ENCODE measurements around the gene TSHZ2.

TSHZ2 gene

DNA sequence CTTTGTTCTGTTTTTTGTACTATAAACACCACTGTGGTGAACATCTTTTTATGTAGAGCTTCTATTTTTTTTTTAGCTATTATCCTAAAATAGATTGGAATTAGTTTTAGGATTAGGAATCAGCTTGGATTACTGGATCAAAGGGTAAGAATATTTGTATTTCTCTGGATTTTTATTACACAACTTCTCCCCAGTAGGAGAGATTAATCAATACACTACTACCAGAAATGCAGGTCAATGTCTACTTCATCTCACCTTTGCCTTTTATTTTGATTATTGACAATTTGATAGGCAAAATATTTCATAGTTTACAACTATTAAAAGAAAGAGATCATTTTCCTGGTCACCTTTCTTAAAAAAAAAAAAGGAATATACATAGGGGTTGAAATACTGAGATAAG, 191.9 kb downstream of the TSHZ2 start:
- DNase-seq (ENCODE audit: low spot score) = no peak

- DNase-seq (ENCODE audit: low spot score) = no peak
Observed at GRCh38 chr20:53165452-53165851, 193.3 kb downstream of the TSHZ2 start.

GRCh38 chr20:53168491-53168890, 196.3 kb downstream of the TSHZ2 start:
- DNase-seq (ENCODE audit: low spot score) = no peak

DNA sequence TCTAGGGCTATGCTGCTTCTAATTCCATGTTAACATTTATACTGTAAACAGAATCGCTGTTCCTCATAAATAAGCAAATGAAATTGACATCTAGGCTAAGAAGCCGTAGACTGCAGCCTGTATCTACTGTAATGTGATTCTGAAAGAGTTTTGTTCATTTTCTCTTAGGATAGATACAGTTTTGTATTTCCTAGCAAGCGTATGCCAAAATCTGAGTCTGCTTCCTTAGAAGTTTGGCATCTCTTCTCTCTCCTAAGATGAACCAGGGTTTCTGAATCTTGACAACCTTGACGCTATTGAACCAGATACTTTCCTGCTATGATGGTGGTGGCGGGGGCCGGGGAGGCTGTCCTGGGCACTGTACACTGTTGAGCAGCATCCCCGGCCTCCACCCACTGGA, 198.0 kb downstream of the TSHZ2 start:
- DNase-seq (ENCODE audit: low spot score) = no peak

DNA sequence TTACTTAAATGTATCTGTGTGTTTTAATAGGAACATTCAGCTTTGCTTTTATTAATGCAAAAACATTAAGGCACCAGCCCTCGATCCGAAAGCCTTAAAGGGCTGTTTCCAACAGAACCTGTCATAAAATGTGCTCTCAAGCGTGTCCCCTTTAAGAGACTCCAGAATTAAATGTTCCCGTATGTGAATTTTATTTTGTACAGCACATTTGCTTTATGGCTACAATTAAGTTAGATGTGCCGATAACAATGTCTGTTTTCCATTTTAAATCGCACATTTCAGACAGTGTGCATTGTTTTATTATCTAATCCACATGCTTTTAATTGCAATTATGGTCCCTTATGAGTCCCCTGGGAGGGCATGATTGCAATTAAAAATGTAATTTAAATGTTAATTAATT, 198.9 kb downstream of the TSHZ2 start:
- no peak for DNase-seq (ENCODE audit: low spot score)

- DNase-seq (ENCODE audit: low spot score) = no peak
Observed at GRCh38 chr20:53174454-53174853, 202.3 kb downstream of the TSHZ2 start.

DNA sequence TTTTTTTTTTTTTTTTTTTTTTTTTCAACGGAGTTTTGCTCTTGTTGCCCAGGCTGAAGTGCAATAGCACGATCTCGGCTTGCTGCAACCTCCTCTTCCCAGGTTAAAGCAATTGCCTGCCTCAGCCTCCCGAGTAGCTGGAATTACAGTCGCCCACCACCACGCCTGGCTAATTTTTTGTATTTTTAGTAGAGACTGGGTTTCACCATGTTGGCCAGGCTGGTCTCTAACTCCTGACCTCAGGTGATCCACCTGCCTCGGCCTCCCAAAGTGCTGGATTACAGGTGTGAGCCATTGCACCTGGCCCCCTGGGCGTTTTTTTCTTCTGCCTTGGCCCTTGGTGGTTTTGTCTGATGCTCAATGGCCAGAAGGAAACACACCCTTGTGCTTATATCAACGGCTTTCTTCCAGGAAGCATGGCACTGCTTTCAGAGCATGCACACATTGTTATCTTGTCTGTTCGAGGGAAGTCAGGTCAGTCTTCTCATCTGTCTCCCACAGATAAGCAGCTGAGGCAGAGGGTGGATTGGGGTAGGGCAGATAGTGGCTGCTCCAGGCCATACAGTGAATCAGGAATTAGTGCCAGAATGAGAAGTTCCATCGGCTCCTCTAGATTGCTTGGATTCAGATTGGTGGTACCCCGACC, 203.1 kb downstream of the TSHZ2 start:
- no peak for DNase-seq (ENCODE audit: low spot score)

DNA sequence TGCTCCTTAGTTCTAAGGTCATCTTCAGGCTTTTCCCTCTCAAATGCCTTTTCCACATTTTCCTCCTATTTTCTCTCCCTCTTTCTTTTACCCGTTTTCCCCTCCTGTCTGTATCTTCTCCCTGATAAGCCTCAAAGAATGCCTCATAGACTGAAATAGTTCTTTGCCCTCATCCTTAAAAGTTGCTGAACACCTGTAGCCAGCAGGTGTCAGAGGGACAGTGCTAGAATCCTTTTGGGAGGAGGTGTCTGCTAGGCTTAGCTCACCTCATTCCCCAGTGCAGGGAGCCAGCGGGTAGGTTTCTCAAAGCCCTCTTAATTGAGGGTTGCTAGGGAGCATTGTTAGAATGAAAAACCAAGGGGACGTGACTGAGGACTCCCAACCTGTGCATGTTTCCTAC, 204.0 kb downstream of the TSHZ2 start:
- DNase-seq (ENCODE audit: low spot score) = no peak

GRCh38 chr20:53177687-53178086, 205.5 kb downstream of the TSHZ2 start:
- no peak for DNase-seq (ENCODE audit: low spot score)

GRCh38 chr20:53179749-53180148, 207.6 kb downstream of the TSHZ2 start:
- no peak for DNase-seq (ENCODE audit: low spot score)

GRCh38 chr20:53180928-53181362, 208.8 kb downstream of the TSHZ2 start:
- DNase-seq (ENCODE audit: low spot score) = no peak

DNA sequence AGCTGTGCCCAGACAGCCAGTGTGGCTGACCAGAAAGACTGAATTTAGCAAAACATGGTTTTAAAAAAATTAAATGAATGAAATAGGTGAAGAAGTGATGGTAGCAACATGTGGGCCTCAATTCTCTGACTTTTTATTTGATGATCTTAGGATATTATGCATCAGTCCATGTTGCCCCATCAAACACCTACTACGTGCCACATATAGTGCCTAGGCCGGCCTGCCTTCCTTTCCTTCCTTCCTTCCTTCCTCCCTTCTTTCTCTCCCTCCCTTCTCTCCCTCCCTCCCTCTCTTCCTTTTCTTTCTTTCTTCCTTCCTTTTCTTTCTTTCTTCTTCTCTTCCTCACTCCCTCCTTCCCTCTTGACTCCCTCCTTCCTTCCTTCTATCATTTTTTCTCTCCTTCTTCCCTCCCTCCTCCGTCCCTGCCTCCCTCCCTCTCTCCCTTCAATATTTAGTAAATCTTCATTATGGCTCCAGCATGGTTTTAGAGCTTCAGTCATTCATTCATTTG, 209.8 kb downstream of the TSHZ2 start:
- no peak for DNase-seq (ENCODE audit: low spot score)

DNA sequence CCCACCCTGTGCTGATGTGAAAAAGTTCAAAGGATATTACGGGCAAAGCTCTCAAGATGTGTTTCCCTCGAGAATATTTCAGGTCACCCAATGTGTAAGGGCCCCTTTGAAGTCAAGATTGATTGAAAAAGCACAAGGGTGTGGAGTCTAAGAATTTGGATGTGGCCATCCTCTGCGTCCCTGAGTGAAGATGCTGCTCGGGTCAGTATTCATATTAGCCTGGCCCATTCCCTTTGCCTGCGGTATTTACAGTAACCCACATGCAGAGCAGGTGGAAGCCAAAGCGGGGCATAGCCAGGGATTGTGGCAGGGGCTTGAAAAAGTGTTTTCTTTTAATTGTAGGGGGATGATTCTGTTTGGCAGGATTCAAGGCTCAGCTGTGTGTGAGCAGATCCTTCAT, 211.0 kb downstream of the TSHZ2 start:
- DNase-seq (ENCODE audit: low spot score) = no peak

DNA sequence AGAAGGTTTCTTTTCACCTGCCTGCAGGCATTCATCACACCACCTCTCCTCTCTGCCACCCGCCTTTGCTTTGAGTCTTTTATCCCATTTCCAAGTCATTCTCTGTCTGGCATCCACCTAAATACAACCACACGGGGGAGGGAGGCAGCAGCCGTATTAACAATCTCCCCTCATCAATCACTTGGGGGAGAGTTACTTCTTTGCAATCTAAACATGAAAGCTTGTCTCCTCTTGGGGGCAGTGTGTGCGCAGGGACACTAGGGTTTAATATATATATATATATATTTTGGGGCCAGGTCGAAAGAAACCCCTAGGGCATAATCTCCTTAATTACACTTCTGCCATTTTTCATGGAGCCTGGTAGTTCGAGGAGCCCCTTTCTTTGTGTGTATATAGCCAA, 214.5 kb downstream of the TSHZ2 start:
- no peak for DNase-seq (ENCODE audit: low spot score)

DNA sequence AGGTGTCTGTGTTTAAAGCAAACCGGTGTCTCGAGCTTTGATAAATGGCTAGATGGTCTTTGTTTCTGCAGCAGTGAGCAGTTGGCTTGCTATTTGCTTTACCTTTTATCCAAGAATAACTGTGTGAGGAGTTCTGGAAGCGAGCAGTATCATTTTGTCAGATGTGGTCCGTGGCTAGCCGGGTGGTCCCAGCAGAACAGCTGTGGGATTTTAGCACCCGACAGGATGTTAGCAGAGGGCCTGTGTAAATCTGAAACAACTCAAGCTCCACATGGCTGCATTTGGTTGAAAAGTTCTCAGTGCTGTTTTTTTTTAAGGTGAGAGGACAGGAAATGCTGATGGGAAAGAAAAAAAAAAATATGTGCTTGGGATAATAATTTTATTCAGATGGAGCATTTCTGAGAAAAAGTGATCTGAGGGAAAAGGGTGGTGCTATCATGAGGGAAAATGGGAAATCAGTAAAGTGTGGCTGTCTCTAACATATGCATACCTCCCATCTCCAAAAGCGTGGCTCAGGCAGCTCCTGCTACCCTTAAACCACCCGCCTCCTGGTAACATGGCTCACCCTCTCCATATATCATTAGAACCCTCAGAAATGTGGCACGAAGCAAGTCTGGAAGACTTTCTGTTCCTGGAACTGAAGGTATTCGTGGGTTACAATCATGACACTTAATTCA, 215.4 kb downstream of the TSHZ2 start:
- no peak for DNase-seq (ENCODE audit: low spot score)

DNA sequence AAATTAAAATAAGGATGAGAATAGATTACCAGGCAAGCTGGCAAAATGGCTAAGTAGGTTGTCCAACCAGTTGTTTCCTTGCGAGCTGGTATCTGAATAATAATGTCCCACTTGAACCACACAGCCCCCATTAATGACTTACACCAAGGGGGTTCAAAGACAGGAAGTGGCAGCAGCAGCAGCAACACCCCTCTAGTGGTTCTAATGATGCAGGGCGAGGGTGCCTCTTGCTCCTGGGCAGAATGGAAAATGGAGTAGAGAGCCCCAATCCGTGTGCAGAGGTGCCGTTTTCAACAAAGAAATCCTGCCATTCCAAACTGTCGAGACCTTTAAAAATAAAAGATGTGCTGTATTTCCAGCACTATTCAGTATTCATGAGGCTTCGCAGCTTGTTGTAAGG, 218.1 kb downstream of the TSHZ2 start:
- no peak for DNase-seq (ENCODE audit: low spot score)

DNA sequence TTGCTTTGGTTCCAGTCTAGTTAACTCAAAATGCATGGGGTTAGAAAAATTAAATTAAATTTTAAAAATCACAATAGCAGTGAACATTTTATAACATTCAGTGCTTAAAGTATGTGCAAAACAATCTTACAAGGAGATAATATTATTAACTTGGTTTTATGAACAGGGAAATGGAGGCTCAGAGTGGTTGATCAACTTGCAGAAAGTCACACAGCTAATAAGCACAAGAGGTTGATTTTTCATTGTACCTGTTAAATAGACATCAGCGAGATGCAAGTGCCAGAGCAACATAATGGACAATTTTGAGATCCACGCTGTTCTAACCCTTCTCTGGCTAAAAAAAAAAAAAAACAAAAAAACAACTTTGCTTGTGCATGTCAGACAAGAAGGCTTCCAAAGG, 219.8 kb downstream of the TSHZ2 start:
- DNase-seq (ENCODE audit: low spot score) = no peak

DNA sequence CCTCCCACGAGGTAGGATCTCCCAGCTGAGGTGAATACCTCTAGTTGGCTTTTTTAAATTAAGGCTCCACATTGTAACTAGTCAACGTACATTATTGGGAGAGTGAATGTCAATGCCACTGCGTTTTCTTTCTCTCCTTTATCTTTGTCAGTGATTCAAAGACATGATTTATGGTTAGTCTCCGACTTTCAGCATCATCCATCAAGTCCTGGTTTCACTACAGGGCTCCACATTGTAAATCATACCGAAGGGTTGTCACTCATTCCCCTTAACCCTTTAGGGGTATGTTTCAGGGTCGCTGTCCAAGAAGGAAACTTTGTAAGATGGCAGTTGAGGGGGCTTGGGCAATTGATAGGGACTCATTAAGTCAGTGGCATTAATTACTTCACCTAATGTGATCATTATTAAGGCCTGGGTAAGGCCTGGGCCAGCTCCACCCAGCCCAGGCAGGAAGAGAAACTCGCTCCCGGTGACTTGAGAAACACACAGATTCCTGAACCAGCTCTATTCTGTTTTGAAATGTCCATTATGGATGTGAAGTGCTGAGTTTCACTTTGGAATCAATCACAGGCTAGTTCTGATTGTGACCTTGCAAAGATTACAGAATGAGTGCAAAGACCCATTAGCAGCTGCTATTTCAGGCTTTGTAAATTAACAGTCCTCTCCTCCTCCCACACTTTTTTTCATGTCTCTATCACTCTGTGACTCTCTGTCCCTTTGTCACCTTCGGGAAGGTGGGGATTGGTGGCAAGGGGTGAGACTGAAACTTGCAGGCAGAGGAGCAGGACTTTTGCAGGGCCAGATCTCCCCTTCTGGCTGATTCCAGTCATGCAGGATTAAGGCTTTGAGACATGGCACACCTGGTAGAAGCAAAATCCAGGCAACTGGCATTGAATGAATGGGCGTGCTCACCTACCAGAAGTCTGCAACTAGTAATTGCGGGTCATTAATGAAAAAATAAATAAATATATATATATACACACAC, 222.4 kb downstream of the TSHZ2 start:
- DNase-seq (ENCODE audit: low spot score) = no peak

DNA sequence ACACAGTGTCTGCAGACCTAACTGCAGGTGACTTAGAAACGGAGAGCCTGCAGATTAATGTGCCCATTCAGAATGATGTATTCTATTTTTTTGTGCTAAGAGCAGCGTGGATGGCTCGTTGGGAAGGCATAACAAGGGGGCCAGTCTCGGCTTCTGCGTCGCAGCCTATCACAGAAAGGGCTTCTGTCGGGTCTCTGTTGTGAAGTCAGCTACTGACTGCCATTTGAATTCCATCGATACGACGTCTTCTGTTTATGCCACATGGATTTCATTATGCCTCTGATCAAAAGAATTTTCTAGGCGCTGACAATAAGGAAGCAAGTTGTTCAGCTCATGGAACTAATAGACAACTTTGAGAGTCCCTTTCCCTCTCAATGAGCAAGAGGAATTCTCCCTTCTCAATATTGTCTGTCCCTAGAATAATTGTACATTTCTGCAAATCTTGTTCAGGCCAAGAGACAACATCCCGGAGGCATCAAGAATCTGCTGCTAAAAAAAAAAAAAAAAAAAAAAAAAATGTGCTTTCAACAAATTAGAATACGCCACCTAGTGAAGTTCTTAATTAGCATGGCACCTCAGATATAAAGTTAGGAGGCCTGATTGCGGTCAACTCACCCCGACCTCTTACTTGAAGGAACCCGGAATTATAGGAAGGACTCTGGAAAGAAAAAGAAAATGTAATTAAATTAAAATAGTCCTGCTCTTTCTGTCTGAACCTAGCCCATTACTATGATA, 223.9 kb downstream of the TSHZ2 start:
- no peak for DNase-seq (ENCODE audit: low spot score)

DNA sequence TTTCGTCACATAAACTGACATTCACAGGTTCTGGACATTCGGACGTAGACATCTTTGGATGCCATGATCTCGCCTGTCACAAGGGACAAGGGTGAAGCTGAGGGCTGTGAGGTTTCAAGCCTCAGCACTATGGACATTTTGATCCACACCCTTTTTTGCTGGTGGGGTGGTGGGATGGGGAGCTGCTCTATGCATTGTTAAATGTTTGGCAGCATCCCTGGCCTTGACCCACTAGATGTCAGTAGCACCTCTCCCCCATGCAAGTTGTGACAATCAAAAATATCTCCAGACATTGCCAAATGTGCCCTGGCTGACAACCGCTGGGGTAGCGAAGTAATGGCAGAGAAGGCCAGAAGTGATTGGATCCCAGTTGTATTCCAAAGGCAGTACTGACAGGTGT, 229.4 kb downstream of the TSHZ2 start:
- no peak for DNase-seq (ENCODE audit: low spot score)

DNA sequence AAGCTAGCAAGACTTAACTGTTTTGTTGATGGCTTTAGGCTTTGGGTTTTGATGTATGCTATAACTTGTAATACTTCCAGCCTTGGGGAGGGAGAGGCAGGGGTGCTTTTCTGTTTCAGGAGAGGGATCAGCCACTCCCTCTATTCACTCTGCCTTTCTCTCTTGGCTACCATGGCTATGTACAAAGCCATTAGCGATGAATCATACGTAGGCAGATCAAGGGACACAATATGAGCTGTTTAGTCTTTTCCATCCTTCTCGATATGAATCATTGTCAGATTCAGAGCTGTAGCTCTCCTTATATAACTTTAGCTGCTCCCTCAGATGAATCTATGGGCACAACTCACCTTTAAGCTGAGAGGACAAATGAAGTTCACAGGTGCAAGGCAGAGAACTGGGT, 230.6 kb downstream of the TSHZ2 start:
- DNase-seq (ENCODE audit: low spot score) = no peak

DNA sequence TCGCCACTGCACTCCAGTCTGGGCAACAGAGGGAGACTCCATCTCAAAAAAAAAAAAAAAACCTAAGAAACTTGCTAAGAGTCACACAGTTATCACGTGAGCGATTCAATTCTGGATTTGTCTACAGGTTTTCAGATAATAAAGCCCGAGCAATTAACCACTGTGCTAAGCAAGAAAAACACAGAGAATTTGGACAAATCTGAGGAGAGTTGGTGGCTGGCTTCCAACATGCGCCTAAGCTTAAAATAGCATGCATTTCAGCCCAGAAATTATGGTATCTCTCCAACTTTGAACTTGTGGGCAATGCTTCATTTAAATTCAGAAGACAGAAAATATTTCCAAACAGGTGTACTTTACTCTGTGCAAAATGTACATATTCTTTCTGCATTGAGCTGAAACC, 232.9 kb downstream of the TSHZ2 start:
- no peak for DNase-seq (ENCODE audit: low spot score)

Measured in left forelimb (tissue), 1 donor.